ENCODE results near the gene GGPS1. TPM values are rescaled to one million over a fixed set of nuclear protein-coding genes. Genes with fewer than 3 reads are reported as not detected.
"Not testable (repeated sequence)": the region's sequence is repeated elsewhere in the genome, so short reads cannot be mapped to it uniquely, and the experiment has no call there.

GGPS1 gene
- total and polyA plus RNA-seq, 7 experiments from 2014 or later = 26.5 to 70.0 (median 47.8) TPM

DNA sequence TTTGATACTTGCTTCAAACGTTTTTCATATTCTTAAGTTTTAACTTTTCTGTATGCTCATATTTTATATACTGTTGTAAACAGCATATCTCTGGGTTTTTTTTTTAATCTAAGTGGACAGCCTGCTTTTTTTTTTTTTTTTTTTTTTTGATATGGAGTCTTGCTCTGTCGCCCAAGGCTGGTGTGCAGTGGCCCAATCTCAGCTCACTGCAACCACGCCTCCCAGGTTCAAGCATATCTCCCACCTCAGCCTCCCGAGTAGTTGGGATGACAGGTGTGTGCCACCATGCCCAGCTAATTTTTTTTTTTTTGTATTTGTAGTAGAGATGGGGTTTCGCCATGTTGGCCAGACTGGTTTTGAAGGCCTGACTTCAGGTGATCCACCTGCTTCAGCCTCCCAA, 40.1 kb downstream of the GGPS1 start:
- Histone ChIP-seq H3K4me3 (ENCODE audit: low read length) (peak overlapping the region; percentile 90), H3K27ac (ENCODE audit: low read depth, low read length) (no peak overlapping the region), H3K27me3 (ENCODE audit: control insufficient read depth in 2 of 2, insufficient read depth in 2 of 2, low read length in 2 of 2) (no peaks in the 10 kb centered on the region), H3K9me3 (ENCODE audit: control insufficient read depth in 2 of 3, low read length in 3 of 3) (no peaks in the 10 kb centered on the region), H3K36me3 (ENCODE audit: control insufficient read depth in 2 of 3, insufficient read depth in 3 of 3, low read length in 3 of 3) (peaks cover 0 to 5% (median 0%) of the 10 kb centered on the region in 3 experiments), H3K4me1 (ENCODE audit: control insufficient read depth in 2 of 2, insufficient read depth in 2 of 2, low read length in 2 of 2) (peaks cover 0 to 11% of the 10 kb centered on the region in 2 donors)
- H3K27me3 Mint-ChIP-seq = no peaks in the 10 kb centered on the region
- POLR2A ChIA-PET = interaction anchor here (0.9 to 1.3 kb wide), 2 partner anchors 136 to 208 kb away, joined by 3 to 4 read pairs; partner anchors contain the start of genes B3GALNT2 and RBM34
- H3K4me1 Mint-ChIP-seq = peaks cover 13 to 49% (median 42%) of the 10 kb centered on the region in 7 donors
- H3K4me3 Mint-ChIP-seq = peak overlapping the region; percentile 91 to 99 (median 98)
- H3K36me3 Mint-ChIP-seq = peaks cover 0 to 6% (median 4%) of the 10 kb centered on the region in 5 donors
- intact Hi-C loops (cut with micrococcal nuclease) = loop anchor here in 1 of 2 donors (5.0 kb wide), 1 partner anchor 914 kb away; the partner anchor contains the start of gene ERO1B
- no peak for ATAC-seq
- CTCF ChIA-PET = no interaction called here
- H3K9me3 Mint-ChIP-seq = peaks cover 0 to 3% (median 0%) of the 10 kb centered on the region in 11 donors
- peak overlapping the region; percentile 26 to 95 (median 90) for H3K27ac Mint-ChIP-seq
- no peak for DNase-seq

DNA sequence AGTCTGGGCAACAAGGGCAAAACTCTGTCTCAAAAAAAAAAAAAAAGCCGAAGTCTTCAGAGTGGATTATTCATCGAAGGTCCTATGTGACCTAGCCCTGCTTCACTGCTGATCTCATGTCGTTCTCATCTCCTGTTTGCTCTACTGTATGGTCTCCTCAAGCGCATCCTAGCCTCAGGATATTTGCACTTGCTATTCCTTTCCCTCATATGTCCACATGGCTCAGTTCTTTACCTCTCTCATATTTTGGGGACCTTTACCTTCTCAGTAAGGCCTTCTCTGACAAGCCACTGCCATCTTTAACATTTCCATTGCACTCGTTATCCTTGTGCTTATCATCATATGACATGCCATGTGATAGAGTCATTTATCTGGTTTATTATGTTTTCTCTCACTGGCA, 41.4 kb downstream of the GGPS1 start:
- peaks cover 0 to 3% (median 0%) of the 10 kb centered on the region in 11 donors for H3K9me3 Mint-ChIP-seq

GRCh38 chr1:235375919-235376605, 47.7 kb downstream of the GGPS1 start:
- Mint-ChIP-seq H3K27ac (peak overlapping the region in 1 of 9 donors; percentile 25), H3K27me3 (no peaks in the 10 kb centered on the region), H3K4me3 (no peak overlapping the region), H3K36me3 (peaks cover 0 to 34% (median 16%) of the 10 kb centered on the region in 5 donors), H3K9me3 (peaks cover 0 to 2% (median 0%) of the 10 kb centered on the region in 11 donors), H3K4me1 (peaks cover 5 to 35% (median 16%) of the 10 kb centered on the region in 7 donors)
- Histone ChIP-seq H3K27ac (ENCODE audit: low read depth, low read length) (no peak overlapping the region), H3K36me3 (ENCODE audit: control insufficient read depth in 2 of 3, insufficient read depth in 3 of 3, low read length in 3 of 3) (peaks cover 0 to 8% (median 0%) of the 10 kb centered on the region in 3 experiments), H3K27me3 (ENCODE audit: control insufficient read depth in 2 of 2, insufficient read depth in 2 of 2, low read length in 2 of 2) (no peaks in the 10 kb centered on the region), H3K4me1 (ENCODE audit: control insufficient read depth in 2 of 2, insufficient read depth in 2 of 2, low read length in 2 of 2) (no peaks in the 10 kb centered on the region), H3K4me3 (ENCODE audit: low read length) (no peak overlapping the region), H3K9me3 (ENCODE audit: control insufficient read depth in 2 of 3, low read length in 3 of 3) (no peaks in the 10 kb centered on the region)
- CTCF ChIA-PET = interaction anchor here (0.6 to 0.7 kb wide), 2 partner anchors 62 to 1109 kb away, joined by 3 to 4 read pairs; no protein-coding TSS in a partner anchor
- POLR2A ChIA-PET = interaction anchor here (0.6 to 0.7 kb wide), 3 partner anchors 14 to 146 kb away, joined by 3 to 6 read pairs (median 3); no protein-coding TSS in a partner anchor
- intact Hi-C loops (cut with micrococcal nuclease) = no loop called here
- ATAC-seq (no peak), DNase-seq (no peak)

More for the DNA sequence above, 41.4 kb downstream of the GGPS1 start:
- H3K36me3 ChIP-seq (ENCODE audit: control insufficient read depth in 2 of 3, insufficient read depth in 3 of 3, low read length in 3 of 3) = peaks cover 0 to 5% (median 0%) of the 10 kb centered on the region in 3 experiments
- Mint-ChIP-seq H3K27ac (peak overlapping the region in 5 of 9 donors; percentile 5 to 34 (median 19)), H3K4me3 (peak overlapping the region in 7 of 10 donors; percentile 21 to 61 (median 44)), H3K36me3 (peaks cover 0 to 8% (median 6%) of the 10 kb centered on the region in 5 donors), H3K27me3 (no peaks in the 10 kb centered on the region), H3K4me1 (peaks cover 13 to 49% (median 42%) of the 10 kb centered on the region in 7 donors)
- CTCF ChIA-PET = interaction anchor here (0.6 kb wide), 2 partner anchors 57 to 117 kb away, joined by 3 to 5 read pairs; no protein-coding TSS in a partner anchor
- peaks cover 0 to 11% of the 10 kb centered on the region in 2 donors for H3K4me1 ChIP-seq (ENCODE audit: control insufficient read depth in 2 of 2, insufficient read depth in 2 of 2, low read length in 2 of 2)
- H3K27me3 ChIP-seq (ENCODE audit: control insufficient read depth in 2 of 2, insufficient read depth in 2 of 2, low read length in 2 of 2) = no peaks in the 10 kb centered on the region
- no peak overlapping the region for H3K27ac ChIP-seq (ENCODE audit: low read depth, low read length)
- H3K4me3 ChIP-seq (ENCODE audit: low read length) = no peak overlapping the region
- no peaks in the 10 kb centered on the region for H3K9me3 ChIP-seq (ENCODE audit: control insufficient read depth in 2 of 3, low read length in 3 of 3)
- POLR2A ChIA-PET = no interaction called here
- intact Hi-C loops (cut with micrococcal nuclease) = loop anchor here in 1 of 2 donors (5.0 kb wide), 1 partner anchor 912 kb away; the partner anchor contains the start of gene ERO1B
- DNase-seq (no peak), ATAC-seq (no peak)

GRCh38 chr1:235378134-235378735, 49.9 kb downstream of the GGPS1 start:
- H3K27me3 ChIP-seq (ENCODE audit: control insufficient read depth in 2 of 2, insufficient read depth in 2 of 2, low read length in 2 of 2); POLR2A ChIA-PET; H3K27ac ChIP-seq (ENCODE audit: low read depth, low read length); H3K9me3 Mint-ChIP-seq; ATAC-seq; H3K4me3 ChIP-seq (ENCODE audit: low read length); DNase-seq; CTCF ChIA-PET; H3K27me3 Mint-ChIP-seq; H3K4me3 Mint-ChIP-seq; intact Hi-C loops (cut with micrococcal nuclease); H3K4me1 ChIP-seq (ENCODE audit: control insufficient read depth in 2 of 2, insufficient read depth in 2 of 2, low read length in 2 of 2); H3K9me3 ChIP-seq (ENCODE audit: control insufficient read depth in 2 of 3, low read length in 3 of 3): not testable (repeated sequence)
- H3K36me3 Mint-ChIP-seq = peaks cover 0 to 39% (median 21%) of the 10 kb centered on the region in 5 donors
- H3K27ac Mint-ChIP-seq = peak overlapping the region in 1 of 9 donors; percentile 12
- H3K36me3 ChIP-seq (ENCODE audit: control insufficient read depth in 2 of 3, insufficient read depth in 3 of 3, low read length in 3 of 3) = peaks cover 0 to 11% (median 0%) of the 10 kb centered on the region in 3 experiments
- peaks cover 2 to 26% (median 13%) of the 10 kb centered on the region in 7 donors for H3K4me1 Mint-ChIP-seq

DNA sequence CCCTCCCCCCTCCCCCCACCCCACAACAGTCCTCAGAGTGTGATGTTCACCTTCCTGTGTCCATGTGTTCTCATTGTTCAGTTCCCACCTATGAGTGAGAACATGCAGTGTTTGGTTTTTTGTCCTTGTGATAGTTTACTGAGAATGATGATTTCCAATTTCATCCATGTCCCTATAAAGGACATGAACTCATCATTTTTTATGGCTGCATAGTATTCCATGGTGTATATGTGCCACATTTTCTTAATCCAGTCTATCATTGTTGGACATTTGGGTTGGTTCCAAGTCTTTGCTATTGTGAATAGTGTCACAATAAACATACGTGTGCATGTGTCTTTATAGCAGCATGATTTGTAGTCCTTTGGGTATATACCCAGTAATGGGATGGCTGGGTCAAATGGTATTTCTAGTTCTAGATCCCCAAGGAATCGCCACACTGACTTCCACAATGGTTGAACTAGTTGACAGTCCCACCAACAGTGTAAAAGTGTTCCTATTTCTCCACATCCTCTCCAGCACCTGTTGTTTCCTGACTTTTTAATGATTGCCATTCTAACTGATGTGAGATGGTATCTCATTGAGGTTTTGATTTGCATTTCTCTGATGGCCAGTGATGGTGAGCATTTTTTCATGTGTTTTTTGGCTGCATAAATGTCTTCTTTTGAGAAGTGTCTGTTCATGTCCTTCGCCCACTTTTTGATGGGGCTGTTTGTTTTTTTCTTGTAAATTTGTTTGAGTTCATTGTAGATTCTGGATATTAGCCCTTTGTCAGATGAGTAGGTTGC, 53.8 kb downstream of the GGPS1 start:
- H3K27ac ChIP-seq (ENCODE audit: low read depth, low read length); DNase-seq; H3K4me1 ChIP-seq (ENCODE audit: control insufficient read depth in 2 of 2, insufficient read depth in 2 of 2, low read length in 2 of 2); POLR2A ChIA-PET; intact Hi-C loops (cut with micrococcal nuclease); CTCF ChIA-PET; H3K9me3 ChIP-seq (ENCODE audit: control insufficient read depth in 2 of 3, low read length in 3 of 3); H3K4me3 Mint-ChIP-seq; H3K27me3 Mint-ChIP-seq; H3K27me3 ChIP-seq (ENCODE audit: control insufficient read depth in 2 of 2, insufficient read depth in 2 of 2, low read length in 2 of 2); ATAC-seq; H3K4me3 ChIP-seq (ENCODE audit: low read length); H3K27ac Mint-ChIP-seq: not testable (repeated sequence)
- H3K36me3 Mint-ChIP-seq = peaks cover 9 to 39% (median 25%) of the 10 kb centered on the region in 5 donors
- H3K4me1 Mint-ChIP-seq = peaks cover 2 to 13% (median 8%) of the 10 kb centered on the region in 7 donors
- H3K36me3 ChIP-seq (ENCODE audit: control insufficient read depth in 2 of 3, insufficient read depth in 3 of 3, low read length in 3 of 3) = peaks cover 0 to 11% (median 0%) of the 10 kb centered on the region in 3 experiments
- peaks cover 0 to 14% (median 7%) of the 10 kb centered on the region in 11 donors for H3K9me3 Mint-ChIP-seq

- H3K4me3 ChIP-seq (ENCODE audit: low read length); H3K36me3 ChIP-seq (ENCODE audit: control insufficient read depth in 2 of 3, insufficient read depth in 3 of 3, low read length in 3 of 3); H3K27me3 ChIP-seq (ENCODE audit: control insufficient read depth in 2 of 2, insufficient read depth in 2 of 2, low read length in 2 of 2); CTCF ChIA-PET; intact Hi-C loops (cut with micrococcal nuclease); H3K9me3 ChIP-seq (ENCODE audit: control insufficient read depth in 2 of 3, low read length in 3 of 3); DNase-seq; H3K4me1 ChIP-seq (ENCODE audit: control insufficient read depth in 2 of 2, insufficient read depth in 2 of 2, low read length in 2 of 2); ATAC-seq; H3K27ac ChIP-seq (ENCODE audit: low read depth, low read length); H3K4me1 Mint-ChIP-seq; H3K4me3 Mint-ChIP-seq; H3K27ac Mint-ChIP-seq; POLR2A ChIA-PET; H3K27me3 Mint-ChIP-seq: not testable (repeated sequence)
- Mint-ChIP-seq H3K36me3 (peaks cover 9 to 39% (median 27%) of the 10 kb centered on the region in 5 donors), H3K9me3 (peaks cover 0 to 22% (median 12%) of the 10 kb centered on the region in 11 donors)
Measured at GRCh38 chr1:235385633-235386032, 57.3 kb downstream of the GGPS1 start.
